GM23338 (cell line): ENCODE results near the gene CNTNAP2. TPM values are rescaled to one million over a fixed set of nuclear protein-coding genes. Genes with fewer than 3 reads are reported as not detected.

ENCODE experiments used
- ATAC-seq: fragments of 200-7000 bp; cut with Tn5 transposase; 3 replicates; pipeline ENCODE4 v1.9.1; 2020
- DNase-seq: peaks from one replicate; pipeline ENCODE4 v3.0.0-alpha.2; 2015; ENCODE audit warnings: low spot score
- H2AFZ ChIP-seq: fragments of 200-600 bp; sonication (generic); 2 replicates; pipeline ENCODE4 v1.8.0; 2016; ENCODE audit warnings: antibody characterized with exemption, mild to moderate bottlenecking, moderate library complexity
- H3F3A ChIP-seq: fragments of 200-600 bp; sonication (generic); replicated peaks from 2 replicates; pipeline ENCODE4 v1.8.0; 2017; ENCODE audit warnings: antibody characterized with exemption, mixed run types, low read depth
- H3K27ac ChIP-seq: fragments of 200-600 bp; sonication (generic); 2 replicates; pipeline ENCODE4 v1.6.1; 2016; ENCODE audit warnings: low read depth
- H3K27me3 ChIP-seq: fragments of 200-600 bp; sonication (generic); 2 replicates; pipeline ENCODE4 v1.8.0; 2016; ENCODE audit warnings: mild to moderate bottlenecking, mixed run types, moderate library complexity; ENCODE audit not compliant: insufficient read depth
- H3K36me3 ChIP-seq: fragments of 200-600 bp; sonication (generic); 2 replicates; pipeline ENCODE4 v1.8.0; 2016; ENCODE audit warnings: mild to moderate bottlenecking; ENCODE audit not compliant: insufficient read depth
- H3K4me1 ChIP-seq: fragments of 200-600 bp; sonication (generic); 2 replicates; pipeline ENCODE4 v1.8.0; 2016; ENCODE audit warnings: mild to moderate bottlenecking, moderate library complexity; ENCODE audit not compliant: insufficient read depth
- H3K4me2 ChIP-seq: fragments of 200-600 bp; sonication (generic); 2 replicates; pipeline ENCODE4 v1.7.1; 2017; ENCODE audit warnings: mixed run types
- H3K4me3 ChIP-seq: fragments of 200-600 bp; sonication (generic); 2 replicates; pipeline ENCODE4 v1.6.1; 2016; ENCODE audit warnings: mixed run types
- H3K79me2 ChIP-seq: fragments of 200-600 bp; sonication (generic); replicated peaks from 2 replicates; pipeline ENCODE4 v1.8.0; 2017; ENCODE audit warnings: mild to moderate bottlenecking; ENCODE audit not compliant: insufficient read depth
- H3K9me2 ChIP-seq: fragments of 200-600 bp; sonication (generic); 2 replicates; pipeline ENCODE4 v1.8.0; 2017; ENCODE audit not compliant: insufficient read depth
- H4K20me1 ChIP-seq: fragments of 200-600 bp; sonication (generic); replicated peaks from 2 replicates; pipeline ENCODE4 v1.8.0; 2017; ENCODE audit warnings: mild to moderate bottlenecking; ENCODE audit not compliant: insufficient read depth
- H3K27ac Mint-ChIP-seq: 2 replicates; pipeline ENCODE4 v1.8.0; 2020; ENCODE audit warnings: inconsistent platforms, mild to moderate bottlenecking, moderate library complexity, mixed read lengths
- H3K27me3 Mint-ChIP-seq: 3 replicates; pipeline ENCODE4 v1.8.0; 2022; ENCODE audit warnings: low read depth, mild to moderate bottlenecking, moderate library complexity, mixed read lengths, inconsistent platforms; ENCODE audit not compliant: insufficient read depth, poor library complexity
- H3K36me3 Mint-ChIP-seq: 3 replicates; pipeline ENCODE4 v1.8.0; 2021; ENCODE audit warnings: low read depth, mild to moderate bottlenecking, inconsistent platforms, moderate library complexity, mixed read lengths
- H3K4me1 Mint-ChIP-seq: 3 replicates; pipeline ENCODE4 v1.8.0; 2020; ENCODE audit warnings: mild to moderate bottlenecking, inconsistent platforms, mixed read lengths
- H3K4me3 Mint-ChIP-seq: 3 replicates; pipeline ENCODE4 v1.8.0; 2021; ENCODE audit warnings: moderate library complexity, mild to moderate bottlenecking, inconsistent platforms, mixed read lengths
- H3K9me3 Mint-ChIP-seq: 3 replicates; pipeline ENCODE4 v1.8.0; 2020; ENCODE audit warnings: moderate library complexity, mild to moderate bottlenecking, inconsistent platforms, mixed read lengths
- CREB1 ChIP-seq: fragments of 250-450 bp; sonication (Bioruptor Pico); IDR thresholded peaks from 2 replicates; pipeline ENCODE4 v1.5.0; 2020; ENCODE audit warnings: low read depth, mild to moderate bottlenecking, moderate library complexity
- ETS1 ChIP-seq: IDR thresholded peaks from 2 replicates; pipeline ENCODE4 v1.6.1; 2016; ENCODE audit warnings: antibody characterized with exemption
- EZH2 ChIP-seq: fragments of 200-600 bp; sonication (generic); IDR thresholded peaks from one replicate; pipeline ENCODE4 v1.8.0; 2017; ENCODE audit warnings: antibody characterized with exemption, mild to moderate bottlenecking, low read depth; ENCODE audit not compliant: unreplicated experiment
- EZH2phosphoT487 ChIP-seq: fragments of 200-600 bp; sonication (generic); IDR thresholded peaks from one replicate; pipeline ENCODE4 v1.8.1; 2018; ENCODE audit warnings: antibody characterized with exemption; ENCODE audit not compliant: unreplicated experiment
- JUNB ChIP-seq: IDR thresholded peaks from one replicate; pipeline ENCODE4 v1.6.1; 2016; ENCODE audit warnings: antibody characterized with exemption; ENCODE audit not compliant: unreplicated experiment
- NANOG ChIP-seq: IDR thresholded peaks from 2 replicates; pipeline ENCODE4 v1.6.1; 2016; ENCODE audit warnings: antibody characterized with exemption, borderline replicate concordance
- POLR2AphosphoS5 ChIP-seq: IDR thresholded peaks from 2 replicates; pipeline ENCODE4 v1.6.1; 2016; ENCODE audit warnings: antibody characterized with exemption, low read depth
- STAT1 ChIP-seq: IDR thresholded peaks from one replicate; pipeline ENCODE4 v1.6.1; 2016; ENCODE audit warnings: antibody characterized with exemption; ENCODE audit not compliant: unreplicated experiment
- ZNF114 ChIP-seq: fragments of 250-450 bp; sonication (Bioruptor Pico); IDR thresholded peaks from 2 replicates; pipeline ENCODE4 v1.5.0; 2020; ENCODE audit warnings: mild to moderate bottlenecking, moderate library complexity
- ZNF331 ChIP-seq: fragments of 250-450 bp; sonication (Bioruptor Pico); IDR thresholded peaks from 2 replicates; pipeline ENCODE4 v1.5.0; 2020; ENCODE audit warnings: low read depth, mild to moderate bottlenecking, moderate library complexity
- ZNF462 ChIP-seq: fragments of 250-450 bp; sonication (Bioruptor Pico); IDR thresholded peaks from 2 replicates; pipeline ENCODE4 v1.5.0; 2020; ENCODE audit warnings: mild to moderate bottlenecking, moderate library complexity
- polyA plus RNA-seq: library from polyadenylated mRNA; unstranded; fragments of >200 nt; fragmentation: Nextera tagmentation; extraction: Ambion mirVana; gene quantifications from 2 replicates; pipeline ENCODE4 v1.2.1, GENCODE V29; 2016
- total RNA-seq: library from RNA; depleted of rRNA; stranded (reverse); fragments of >200 nt; shearing (Covaris generic); gene quantifications from 2 replicates; pipeline ENCODE4 v1.2.3, GENCODE V29; 2014
- TF ChIP-seq, protein P1 (sequence below), 2 experiments: fragments of 200-600 bp in 1 of 2; sonication (generic) in 1 of 2; conservative IDR thresholded peaks; 2 replicates each; pipeline versions ENCODE4 v1.5.1 to v1.6.1; 2016 to 2017; ENCODE audit warnings: antibody characterized with exemption in 2 of 2, low read depth in 2 of 2, mild to moderate bottlenecking in 2 of 2, moderate library complexity in 1 of 2
- TF ChIP-seq, protein P2 (sequence below): IDR thresholded peaks from one replicate; pipeline ENCODE4 v1.6.1; 2018; ENCODE audit warnings: antibody characterized with exemption; ENCODE audit not compliant: unreplicated experiment

The CNTNAP2 gene
- total and polyA plus RNA-seq, 2 experiments from 2014 or later: 38.2 to 61.3 TPM

DNA sequence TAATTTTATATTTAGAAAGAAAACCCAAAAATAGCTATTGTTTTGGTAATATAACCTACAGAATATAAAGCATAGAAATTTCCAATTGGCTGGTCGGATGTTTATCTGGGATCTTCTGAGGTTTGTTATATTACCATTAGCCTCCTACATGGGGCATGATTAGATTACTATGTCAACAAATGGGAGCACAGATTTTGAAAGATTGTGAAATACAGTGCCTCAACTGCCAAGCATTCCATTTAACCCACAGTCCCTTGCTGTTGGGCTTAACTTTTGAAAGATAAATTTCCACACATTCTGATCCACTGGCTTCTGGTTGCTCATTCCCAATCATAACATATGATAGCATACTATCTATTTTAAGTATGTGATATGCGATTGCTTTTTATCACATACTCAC lies 2018.5 kb downstream of the CNTNAP2 start:
- Mint-ChIP-seq H3K27ac (no peak overlapping the region), H3K27me3 (no peaks in the 10 kb centered on the region), H3K36me3 (peaks cover 6% of the 10 kb centered on the region; the same call in 2 of the 3 replicates), H3K4me1 (no peaks in the 10 kb centered on the region), H3K4me3 (no peak overlapping the region), H3K9me3 (peaks cover 33% of the 10 kb centered on the region)
- Histone ChIP-seq H3K4me2 (no peak overlapping the region), H3K36me3 (no peaks in the 10 kb centered on the region; the same call in 1 of the 2 replicates), H3K27ac (no peak overlapping the region), H4K20me1 (no peaks in the 10 kb centered on the region), H3F3A (no peaks in the 10 kb centered on the region), H3K4me1 (no peaks in the 10 kb centered on the region), H2AFZ (no peak overlapping the region), H3K4me3 (no peak overlapping the region), H3K9me2 (no peaks in the 10 kb centered on the region), H3K27me3 (no peaks in the 10 kb centered on the region), H3K79me2 (no peaks in the 10 kb centered on the region)
- DNase-seq: no peak
- ATAC-seq: no peak
- no peak for TF ChIP-seq ZNF114 (CRISPR knock-in tag)
- no peak for TF ChIP-seq NANOG
- TF ChIP-seq ZNF462 (CRISPR knock-in tag): no peak
- TF ChIP-seq EZH2phosphoT487: no peak
- TF ChIP-seq, protein P1, sequence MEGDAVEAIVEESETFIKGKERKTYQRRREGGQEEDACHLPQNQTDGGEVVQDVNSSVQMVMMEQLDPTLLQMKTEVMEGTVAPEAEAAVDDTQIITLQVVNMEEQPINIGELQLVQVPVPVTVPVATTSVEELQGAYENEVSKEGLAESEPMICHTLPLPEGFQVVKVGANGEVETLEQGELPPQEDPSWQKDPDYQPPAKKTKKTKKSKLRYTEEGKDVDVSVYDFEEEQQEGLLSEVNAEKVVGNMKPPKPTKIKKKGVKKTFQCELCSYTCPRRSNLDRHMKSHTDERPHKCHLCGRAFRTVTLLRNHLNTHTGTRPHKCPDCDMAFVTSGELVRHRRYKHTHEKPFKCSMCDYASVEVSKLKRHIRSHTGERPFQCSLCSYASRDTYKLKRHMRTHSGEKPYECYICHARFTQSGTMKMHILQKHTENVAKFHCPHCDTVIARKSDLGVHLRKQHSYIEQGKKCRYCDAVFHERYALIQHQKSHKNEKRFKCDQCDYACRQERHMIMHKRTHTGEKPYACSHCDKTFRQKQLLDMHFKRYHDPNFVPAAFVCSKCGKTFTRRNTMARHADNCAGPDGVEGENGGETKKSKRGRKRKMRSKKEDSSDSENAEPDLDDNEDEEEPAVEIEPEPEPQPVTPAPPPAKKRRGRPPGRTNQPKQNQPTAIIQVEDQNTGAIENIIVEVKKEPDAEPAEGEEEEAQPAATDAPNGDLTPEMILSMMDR (conservative IDR thresholded peaks at IDR 0.05; ENCODE audit: low read depth in 2 of 2): no peak
- TF ChIP-seq STAT1: no peak
- TF ChIP-seq POLR2AphosphoS5: no peak
- TF ChIP-seq JUNB: no peak
- TF ChIP-seq ZNF331 (CRISPR knock-in tag): no peak
- TF ChIP-seq ETS1: no peak
- no peak for TF ChIP-seq EZH2
- TF ChIP-seq CREB1 (CRISPR knock-in tag): no peak
- TF ChIP-seq, protein P2, sequence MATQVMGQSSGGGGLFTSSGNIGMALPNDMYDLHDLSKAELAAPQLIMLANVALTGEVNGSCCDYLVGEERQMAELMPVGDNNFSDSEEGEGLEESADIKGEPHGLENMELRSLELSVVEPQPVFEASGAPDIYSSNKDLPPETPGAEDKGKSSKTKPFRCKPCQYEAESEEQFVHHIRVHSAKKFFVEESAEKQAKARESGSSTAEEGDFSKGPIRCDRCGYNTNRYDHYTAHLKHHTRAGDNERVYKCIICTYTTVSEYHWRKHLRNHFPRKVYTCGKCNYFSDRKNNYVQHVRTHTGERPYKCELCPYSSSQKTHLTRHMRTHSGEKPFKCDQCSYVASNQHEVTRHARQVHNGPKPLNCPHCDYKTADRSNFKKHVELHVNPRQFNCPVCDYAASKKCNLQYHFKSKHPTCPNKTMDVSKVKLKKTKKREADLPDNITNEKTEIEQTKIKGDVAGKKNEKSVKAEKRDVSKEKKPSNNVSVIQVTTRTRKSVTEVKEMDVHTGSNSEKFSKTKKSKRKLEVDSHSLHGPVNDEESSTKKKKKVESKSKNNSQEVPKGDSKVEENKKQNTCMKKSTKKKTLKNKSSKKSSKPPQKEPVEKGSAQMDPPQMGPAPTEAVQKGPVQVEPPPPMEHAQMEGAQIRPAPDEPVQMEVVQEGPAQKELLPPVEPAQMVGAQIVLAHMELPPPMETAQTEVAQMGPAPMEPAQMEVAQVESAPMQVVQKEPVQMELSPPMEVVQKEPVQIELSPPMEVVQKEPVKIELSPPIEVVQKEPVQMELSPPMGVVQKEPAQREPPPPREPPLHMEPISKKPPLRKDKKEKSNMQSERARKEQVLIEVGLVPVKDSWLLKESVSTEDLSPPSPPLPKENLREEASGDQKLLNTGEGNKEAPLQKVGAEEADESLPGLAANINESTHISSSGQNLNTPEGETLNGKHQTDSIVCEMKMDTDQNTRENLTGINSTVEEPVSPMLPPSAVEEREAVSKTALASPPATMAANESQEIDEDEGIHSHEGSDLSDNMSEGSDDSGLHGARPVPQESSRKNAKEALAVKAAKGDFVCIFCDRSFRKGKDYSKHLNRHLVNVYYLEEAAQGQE: no peak
